Activated CD8-positive, alpha-beta T cell treated with anti-CD3 and anti-CD28 coated beads for 36 hours (primary cell): ENCODE results near the gene DRC1. TPM values are rescaled to one million over a fixed set of nuclear protein-coding genes. Genes with fewer than 3 reads are reported as not detected.

ENCODE experiments used
- ATAC-seq: fragments of 200-7000 bp; cut with Tn5 transposase; one replicate; pipeline ENCODE4 v1.10.0; 2021; ENCODE audit warnings: mild to moderate bottlenecking, moderate library complexity
- CTCF ChIA-PET: fragments of 350-600 bp; sonication (Branson Sonifier 250); formaldehyde crosslinking; loops from one replicate; lab custom pipeline; 2021; ENCODE audit warnings: antibody characterized with exemption; lab: Charles Lee
- POLR2A ChIA-PET: fragments of 350-600 bp; sonication (Branson Sonifier 250); formaldehyde crosslinking; loops from one replicate; lab custom pipeline; 2021; ENCODE audit warnings: antibody characterized with exemption; lab: Charles Lee
- DNase-seq: peaks from one replicate; pipeline ENCODE4 v3.0.0-alpha.2; 2020
- H3K27ac Mint-ChIP-seq: one replicate; pipeline ENCODE4 v1.8.0; 2021; ENCODE audit warnings: mild to moderate bottlenecking, mixed read lengths
- H3K27me3 Mint-ChIP-seq: one replicate; pipeline ENCODE4 v1.8.0; 2021; ENCODE audit warnings: mixed read lengths
- H3K36me3 Mint-ChIP-seq: one replicate; pipeline ENCODE4 v1.8.0; 2021; ENCODE audit warnings: low read depth, mixed read lengths
- H3K4me1 Mint-ChIP-seq: one replicate; pipeline ENCODE4 v1.8.0; 2021; ENCODE audit warnings: low read depth, mixed read lengths
- H3K4me3 Mint-ChIP-seq: one replicate; pipeline ENCODE4 v1.8.0; 2021; ENCODE audit warnings: mild to moderate bottlenecking, moderate library complexity, mixed read lengths
- H3K9me3 Mint-ChIP-seq: one replicate; pipeline ENCODE4 v1.8.0; 2021; ENCODE audit warnings: mixed read lengths
- intact Hi-C: fragments of 100-400 bp; cut with micrococcal nuclease; formaldehyde crosslinking; loops from one replicate; pipeline ENCODE4 v1.10.0; 2022
- total RNA-seq, 2 experiments: library from RNA; stranded (reverse); gene quantifications; one replicate each; pipeline ENCODE4 v1.2.3, GENCODE V29; 2021
- TF ChIP-seq, protein P1 (sequence below): fragments of 200-600 bp; IDR thresholded peaks from one replicate; pipeline ENCODE4 v1.8.0; 2022; ENCODE audit warnings: antibody characterized with exemption, mild to moderate bottlenecking

DRC1 gene
- total RNA-seq, 2 experiments from 2014 or later = not detected

DNA sequence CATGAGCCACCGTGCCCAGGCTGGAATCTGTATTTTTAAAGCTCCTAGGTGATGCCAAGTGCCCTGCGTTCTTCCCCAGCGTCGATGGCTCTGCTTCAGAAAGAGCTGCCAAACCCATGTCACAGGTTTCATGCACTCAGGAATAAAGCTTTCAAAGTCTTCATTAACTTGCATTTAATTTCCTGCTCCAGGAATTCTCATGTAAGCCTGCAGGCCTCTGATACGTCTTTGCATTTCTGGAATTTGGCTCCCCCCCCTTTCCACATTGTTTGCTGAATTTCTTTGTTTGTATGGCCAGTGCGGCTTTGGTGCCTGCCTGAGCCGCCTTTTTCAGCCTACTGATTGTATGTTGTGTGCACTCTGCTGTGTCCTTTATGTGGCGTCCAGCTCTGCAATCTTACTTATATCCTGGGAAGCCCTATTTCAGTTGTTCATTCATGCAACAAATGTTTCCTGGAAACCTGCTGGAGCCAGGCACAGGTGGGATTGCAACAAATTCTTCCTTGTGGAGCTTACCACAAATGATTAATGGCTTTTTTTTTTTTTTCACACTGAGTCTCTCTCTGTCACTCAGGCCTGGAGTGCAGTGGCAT, 94.1 kb downstream of the DRC1 start:
- Mint-ChIP-seq H3K9me3 (no peaks in the 10 kb centered on the region), H3K4me1 (peaks cover 3% of the 10 kb centered on the region), H3K27ac (no peak overlapping the region), H3K27me3 (peaks cover 4% of the 10 kb centered on the region), H3K36me3 (no peaks in the 10 kb centered on the region), H3K4me3 (no peak overlapping the region)
- DNase-seq = no peak
- POLR2A ChIA-PET = no interaction called here
- TF ChIP-seq, protein P1, sequence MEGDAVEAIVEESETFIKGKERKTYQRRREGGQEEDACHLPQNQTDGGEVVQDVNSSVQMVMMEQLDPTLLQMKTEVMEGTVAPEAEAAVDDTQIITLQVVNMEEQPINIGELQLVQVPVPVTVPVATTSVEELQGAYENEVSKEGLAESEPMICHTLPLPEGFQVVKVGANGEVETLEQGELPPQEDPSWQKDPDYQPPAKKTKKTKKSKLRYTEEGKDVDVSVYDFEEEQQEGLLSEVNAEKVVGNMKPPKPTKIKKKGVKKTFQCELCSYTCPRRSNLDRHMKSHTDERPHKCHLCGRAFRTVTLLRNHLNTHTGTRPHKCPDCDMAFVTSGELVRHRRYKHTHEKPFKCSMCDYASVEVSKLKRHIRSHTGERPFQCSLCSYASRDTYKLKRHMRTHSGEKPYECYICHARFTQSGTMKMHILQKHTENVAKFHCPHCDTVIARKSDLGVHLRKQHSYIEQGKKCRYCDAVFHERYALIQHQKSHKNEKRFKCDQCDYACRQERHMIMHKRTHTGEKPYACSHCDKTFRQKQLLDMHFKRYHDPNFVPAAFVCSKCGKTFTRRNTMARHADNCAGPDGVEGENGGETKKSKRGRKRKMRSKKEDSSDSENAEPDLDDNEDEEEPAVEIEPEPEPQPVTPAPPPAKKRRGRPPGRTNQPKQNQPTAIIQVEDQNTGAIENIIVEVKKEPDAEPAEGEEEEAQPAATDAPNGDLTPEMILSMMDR = no peak
- CTCF ChIA-PET = interaction anchor here (1.0 to 1.6 kb wide), 2 partner anchors 20 to 82 kb away, joined by 3 to 6 read pairs; no protein-coding TSS in a partner anchor
- no peak for ATAC-seq
- intact Hi-C loops = no loop called here

DNA sequence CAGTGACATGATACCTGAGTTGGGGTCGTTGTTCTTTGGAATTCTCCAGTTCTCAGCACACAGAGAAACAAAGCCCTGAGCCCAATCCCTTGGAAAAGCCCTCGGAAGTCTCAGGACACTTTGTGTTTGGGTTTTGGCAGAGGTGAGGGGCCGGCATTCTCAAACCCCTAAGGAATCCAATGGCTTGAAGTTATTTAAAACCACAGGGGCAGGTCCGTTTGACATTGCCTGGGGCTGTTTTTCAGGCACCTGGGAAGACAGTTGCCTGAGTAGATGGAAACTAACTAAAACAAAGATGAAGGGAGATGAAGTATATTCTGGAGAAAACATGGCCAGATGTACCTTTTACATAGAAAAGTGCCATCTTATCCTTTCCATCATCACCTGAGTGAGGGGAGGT, 98.7 kb downstream of the DRC1 start:
- CTCF ChIA-PET = no interaction called here
- POLR2A ChIA-PET = interaction anchor here (1.0 kb wide), 1 partner anchor 19 kb away, joined by 3 read pairs; no protein-coding TSS in a partner anchor
- H3K27me3 Mint-ChIP-seq = peaks cover 5% of the 10 kb centered on the region
- intact Hi-C loops = loop anchor here (5.0 kb wide), 1 partner anchor 77 kb away; no protein-coding TSS in a partner anchor
- H3K9me3 Mint-ChIP-seq = no peaks in the 10 kb centered on the region
- H3K36me3 Mint-ChIP-seq = no peaks in the 10 kb centered on the region
- ATAC-seq (no peak), DNase-seq (no peak)
- H3K27ac Mint-ChIP-seq = no peak overlapping the region
- TF ChIP-seq, protein P1 = no peak
- H3K4me1 Mint-ChIP-seq = peaks cover 7% of the 10 kb centered on the region
- H3K4me3 Mint-ChIP-seq = no peak overlapping the region

DNA sequence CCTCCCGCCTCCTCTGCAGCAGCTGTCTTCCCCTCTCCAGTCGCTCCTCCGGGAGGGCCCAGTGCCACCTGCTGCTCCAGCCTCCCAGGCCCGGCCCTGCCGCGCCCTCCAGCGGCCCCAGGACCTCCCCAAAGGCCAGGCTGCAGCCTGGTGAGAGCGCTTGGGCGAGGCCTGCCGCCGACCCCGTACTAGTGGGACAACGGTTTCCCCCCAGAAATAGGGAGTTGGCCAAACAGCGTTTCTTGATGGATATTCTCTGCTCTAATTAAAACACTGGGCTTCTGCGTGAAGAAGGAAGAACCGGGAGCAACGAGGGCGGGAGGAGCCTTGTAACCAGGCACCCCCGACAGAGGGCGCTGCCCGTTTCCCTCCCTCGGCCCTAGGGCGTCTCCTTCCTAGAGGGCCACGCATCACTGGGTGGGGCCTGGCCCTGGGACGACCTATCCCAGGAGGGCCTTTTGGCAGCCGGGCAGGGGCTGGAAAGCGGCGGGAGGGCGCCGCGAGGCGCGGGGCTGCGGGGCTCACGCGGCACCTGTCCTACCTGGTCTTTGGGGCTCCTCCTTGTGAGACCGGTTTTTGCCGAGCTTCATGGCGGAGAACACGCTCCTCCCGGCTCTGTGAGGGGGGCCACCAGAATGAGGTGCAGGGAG, 101.6 kb downstream of the DRC1 start:
- H3K27me3 Mint-ChIP-seq = peaks cover 1% of the 10 kb centered on the region
- CTCF ChIA-PET = interaction anchor here (0.6 to 5.2 kb wide), 28 partner anchors 11 to 262 kb away, joined by 3 to 42 read pairs (median 4); no protein-coding TSS in a partner anchor
- H3K27ac Mint-ChIP-seq = peak overlapping the region; percentile 76
- H3K4me1 Mint-ChIP-seq = peaks cover 7% of the 10 kb centered on the region
- no peaks in the 10 kb centered on the region for H3K9me3 Mint-ChIP-seq
- H3K36me3 Mint-ChIP-seq = no peaks in the 10 kb centered on the region
- POLR2A ChIA-PET = interaction anchor here (0.6 kb wide), 1 partner anchor 52 kb away, joined by 3 read pairs; no protein-coding TSS in a partner anchor
- TF ChIP-seq, protein P1 = peak; percentile 98
- peak overlapping the region; percentile 71 for H3K4me3 Mint-ChIP-seq
- DNase-seq = peak; percentile 89
- intact Hi-C loops = loop anchor here (5.0 kb wide), 1 partner anchor 74 kb away; no protein-coding TSS in a partner anchor
- peak; percentile 99 for ATAC-seq

DNA sequence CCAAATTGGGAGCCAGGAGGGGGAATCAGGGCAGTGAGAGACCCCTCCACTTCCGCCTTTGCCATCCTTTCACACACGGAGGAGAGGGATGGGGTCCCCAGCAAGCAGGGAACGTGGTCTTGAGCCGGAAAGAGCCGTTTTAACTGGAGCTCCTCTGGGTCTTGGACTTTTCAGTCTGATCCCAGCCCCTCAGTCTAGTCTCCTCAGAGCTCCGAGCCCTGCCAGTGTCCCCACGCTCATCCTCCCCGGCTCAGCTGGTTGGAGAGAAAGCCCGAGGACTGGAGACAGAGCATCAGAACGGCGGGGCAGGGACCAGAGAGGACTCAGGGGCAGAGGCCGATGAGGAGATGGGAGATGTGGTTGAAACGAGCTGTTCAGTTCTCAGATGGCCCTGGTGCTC, 102.3 kb downstream of the DRC1 start:
- peaks cover 7% of the 10 kb centered on the region for H3K4me1 Mint-ChIP-seq
- CTCF ChIA-PET = interaction anchor here (0.6 to 5.2 kb wide), 18 partner anchors 15 to 258 kb away, joined by 3 to 42 read pairs (median 5); no protein-coding TSS in a partner anchor
- ATAC-seq = no peak
- TF ChIP-seq, protein P1 = no peak
- peaks cover 1% of the 10 kb centered on the region for H3K27me3 Mint-ChIP-seq
- peak overlapping the region; percentile 55 for H3K27ac Mint-ChIP-seq
- H3K9me3 Mint-ChIP-seq = no peaks in the 10 kb centered on the region
- H3K36me3 Mint-ChIP-seq = no peaks in the 10 kb centered on the region
- intact Hi-C loops = loop anchor here (5.0 kb wide), 1 partner anchor 73 kb away; no protein-coding TSS in a partner anchor
- no peak for DNase-seq
- POLR2A ChIA-PET = no interaction called here
- H3K4me3 Mint-ChIP-seq = peak overlapping the region; percentile 71

DNA sequence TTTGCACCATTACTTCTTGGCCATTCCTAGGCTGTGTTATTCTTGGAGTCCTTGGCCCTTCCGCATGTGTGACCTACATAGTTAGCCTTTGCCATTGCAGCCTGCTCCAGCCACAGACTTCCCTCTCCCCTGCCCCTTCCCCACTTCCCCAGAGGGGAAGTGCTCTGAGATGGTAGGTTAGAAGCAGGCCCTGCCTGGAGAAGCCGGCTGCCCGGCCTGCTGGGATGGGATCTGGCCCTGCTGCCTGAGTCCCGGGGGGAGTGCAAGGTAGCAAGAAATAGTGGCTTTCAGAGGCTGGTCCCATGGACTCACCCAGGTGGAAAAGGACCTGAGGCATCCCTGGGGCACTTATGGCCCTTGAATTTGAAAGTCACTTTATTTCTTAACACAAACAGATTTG, 104.6 kb downstream of the DRC1 start:
- Mint-ChIP-seq H3K36me3 (no peaks in the 10 kb centered on the region), H3K27ac (no peak overlapping the region), H3K27me3 (peaks cover 1% of the 10 kb centered on the region), H3K4me1 (peaks cover 7% of the 10 kb centered on the region), H3K4me3 (no peak overlapping the region), H3K9me3 (no peaks in the 10 kb centered on the region)
- POLR2A ChIA-PET = no interaction called here
- TF ChIP-seq, protein P1 = no peak
- no peak for ATAC-seq
- no peak for DNase-seq
- CTCF ChIA-PET = interaction anchor here (5.2 kb wide), 1 partner anchor 72 kb away, joined by 42 read pairs; no protein-coding TSS in a partner anchor
- intact Hi-C loops = no loop called here
